Measurements from ENCODE around the gene CMYA5.

DNA sequence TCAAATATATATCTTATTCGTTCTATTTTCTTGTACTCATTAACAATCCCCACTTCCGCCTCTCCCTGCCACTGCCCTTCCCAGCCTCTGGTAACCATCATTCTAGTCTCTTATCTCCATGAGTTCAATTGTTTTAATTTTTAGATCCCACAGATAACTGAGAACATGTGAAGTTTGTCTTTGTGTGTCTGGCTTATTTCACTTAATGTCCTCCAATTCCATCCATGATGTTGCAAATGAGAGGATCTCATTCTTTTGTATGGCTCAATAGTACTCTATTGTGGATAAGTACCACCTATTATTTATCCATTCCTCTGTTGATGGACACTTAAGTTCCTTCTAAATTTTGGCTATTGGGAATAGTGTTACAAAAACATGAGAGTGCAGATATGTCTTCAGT lies 17.2 kb upstream of the CMYA5 start:
- TF ChIP-seq, protein P1, sequence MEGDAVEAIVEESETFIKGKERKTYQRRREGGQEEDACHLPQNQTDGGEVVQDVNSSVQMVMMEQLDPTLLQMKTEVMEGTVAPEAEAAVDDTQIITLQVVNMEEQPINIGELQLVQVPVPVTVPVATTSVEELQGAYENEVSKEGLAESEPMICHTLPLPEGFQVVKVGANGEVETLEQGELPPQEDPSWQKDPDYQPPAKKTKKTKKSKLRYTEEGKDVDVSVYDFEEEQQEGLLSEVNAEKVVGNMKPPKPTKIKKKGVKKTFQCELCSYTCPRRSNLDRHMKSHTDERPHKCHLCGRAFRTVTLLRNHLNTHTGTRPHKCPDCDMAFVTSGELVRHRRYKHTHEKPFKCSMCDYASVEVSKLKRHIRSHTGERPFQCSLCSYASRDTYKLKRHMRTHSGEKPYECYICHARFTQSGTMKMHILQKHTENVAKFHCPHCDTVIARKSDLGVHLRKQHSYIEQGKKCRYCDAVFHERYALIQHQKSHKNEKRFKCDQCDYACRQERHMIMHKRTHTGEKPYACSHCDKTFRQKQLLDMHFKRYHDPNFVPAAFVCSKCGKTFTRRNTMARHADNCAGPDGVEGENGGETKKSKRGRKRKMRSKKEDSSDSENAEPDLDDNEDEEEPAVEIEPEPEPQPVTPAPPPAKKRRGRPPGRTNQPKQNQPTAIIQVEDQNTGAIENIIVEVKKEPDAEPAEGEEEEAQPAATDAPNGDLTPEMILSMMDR (IDR thresholded peaks at IDR 0.05; ENCODE audit: low read depth, low read length, poor library complexity, severe bottlenecking), result no peak
- no peak for TF ChIP-seq EZH2phosphoT487 (IDR thresholded peaks at IDR 0.05; ENCODE audit: borderline replicate concordance, low read length)

Measured in DOHH2 (cell line).